Kidney (tissue), 22 donors: ENCODE data around the gene OBP2B. TPM values are rescaled to one million over a fixed set of nuclear protein-coding genes. Genes with fewer than 3 reads are reported as not detected.
"Not testable (repeated sequence)": the region's sequence is repeated elsewhere in the genome, so short reads cannot be mapped to it uniquely, and the experiment has no call there.

Source experiments
- DNase-seq, 5 donors: peaks; one replicate each; pipeline ENCODE4 v3.0.0-alpha.2; 2013 to 2020
- FAIRE-seq: peaks from 2 replicates; lab custom pipeline; 2012; peaks lifted over from hg19 to GRCh38; lab: Jason Lieb, UNC
- H3K27ac ChIP-seq, 2 donors: one replicate each; pipeline ENCODE4 v1.7.0; 2013; ENCODE audit warnings: low read depth in 2 of 2, low read length in 2 of 2, inconsistent platforms in 1 of 2
- H3K27me3 ChIP-seq: one replicate; pipeline ENCODE4 v1.7.1; 2013; ENCODE audit warnings: low read length, inconsistent platforms; ENCODE audit not compliant: control insufficient read depth, insufficient read depth
- H3K36me3 ChIP-seq, 3 donors: one replicate each; pipeline versions ENCODE4 v1.7.0 to v1.7.1; 2013; ENCODE audit warnings: low read length in 3 of 3, control low read depth in 1 of 3, inconsistent platforms in 1 of 3; ENCODE audit not compliant: insufficient read depth in 3 of 3, control insufficient read depth in 2 of 3
- H3K4me1 ChIP-seq, 3 donors: one replicate each; pipeline versions ENCODE4 v1.7.0 to v1.7.1; 2013; ENCODE audit warnings: low read length in 3 of 3, inconsistent platforms in 1 of 3, low read depth in 1 of 3; ENCODE audit not compliant: control insufficient read depth in 2 of 3, insufficient read depth in 2 of 3
- H3K4me3 ChIP-seq, 3 donors: one replicate each; pipeline versions ENCODE4 v1.7.0 to v1.8.1; 2013; ENCODE audit warnings: low read length in 3 of 3, control low read depth in 1 of 3, inconsistent platforms in 1 of 3
- H3K9ac ChIP-seq, 3 donors: one replicate each; pipeline versions ENCODE4 v1.7.0 to v1.7.1; 2013; ENCODE audit warnings: low read length in 3 of 3, control low read depth in 1 of 3, inconsistent platforms in 1 of 3
- H3K9me3 ChIP-seq, 3 donors: one replicate each; pipeline versions ENCODE4 v1.7.0 to v1.7.1; 2013; ENCODE audit warnings: low read length in 3 of 3, control low read depth in 1 of 3, inconsistent platforms in 1 of 3; ENCODE audit not compliant: control insufficient read depth in 2 of 3, insufficient read depth in 1 of 3
- intact Hi-C: fragments of 100-400 bp; cut with DNase I; formaldehyde crosslinking; loops from one replicate; pipeline ENCODE4 v1.11.1; 2022
- long read RNA-seq, 10 donors: library from polyadenylated mRNA in 1 of 10; unstranded in 1 of 10; transcript quantifications; one replicate each; pipeline ENCODE4 v2.0.0 and lab custom pipeline, GENCODE V29; 2021 to 2026
- polyA plus RNA-seq: library from polyadenylated mRNA; stranded (reverse); fragments of 350-450 nt; fragmentation: Illumina TruSeq; extraction: RNeasy Lipid Tissue Mini Kit (QIAGEN cat#74804); gene quantifications from one replicate; pipeline ENCODE4 v1.2.3, GENCODE V29; 2014; ENCODE audit warnings: low read depth, low replicate concordance; ENCODE audit not compliant: insufficient read depth
- total RNA-seq: library from RNA; stranded (reverse); fragmentation: NEBNext Ultra II Directional; extraction: Animal tissue kit (Norgen Biotek cat#: 25700); gene quantifications from one replicate; pipeline ENCODE4 v1.2.1, GENCODE V29; 2021
- TF ChIP-seq, protein P1 (sequence below): IDR thresholded peaks from 3 replicates; pipeline ENCODE4 v1.5.1; 2012; ENCODE audit warnings: mild to moderate bottlenecking, moderate library complexity, borderline replicate concordance; ENCODE audit not compliant: insufficient read depth; ENCODE audit errors: extremely low read depth
- donor health status: control.
- donor health status: control.
- donor health status: control.
- donor health status: control.
- donor health status: control.
- donor health status: DM: yes; HTN: yes; CAD: no.
- donor health status: Normal renal cell carcinoma (clear cell type).

Gene OBP2B
- total RNA-seq (not detected), polyA plus RNA-seq (not detected)
- long read RNA-seq, donor 1: 0 reads
- long read RNA-seq, donor 2: 0 reads
- long read RNA-seq, donor 3: 0 reads
- long read RNA-seq, donor 4: 0 reads
- long read RNA-seq, donor 5: 0 reads
- long read RNA-seq, donor 6: 0 reads
- long read RNA-seq, donor 7: 0 reads
- long read RNA-seq, donor 8: 0 reads
- long read RNA-seq, donor 9: 0 reads
- long read RNA-seq, donor 10: 0 reads

- not testable (repeated sequence) for FAIRE-seq, H3K4me3 ChIP-seq
These were observed at the start of gene OBP2B for GRCh38 chr9:133208880-133209300. TSS of gene OBP2B (minus strand) at chr9:133209250. CDS start at chr9:133209199, 51 bp downstream.

DNA sequence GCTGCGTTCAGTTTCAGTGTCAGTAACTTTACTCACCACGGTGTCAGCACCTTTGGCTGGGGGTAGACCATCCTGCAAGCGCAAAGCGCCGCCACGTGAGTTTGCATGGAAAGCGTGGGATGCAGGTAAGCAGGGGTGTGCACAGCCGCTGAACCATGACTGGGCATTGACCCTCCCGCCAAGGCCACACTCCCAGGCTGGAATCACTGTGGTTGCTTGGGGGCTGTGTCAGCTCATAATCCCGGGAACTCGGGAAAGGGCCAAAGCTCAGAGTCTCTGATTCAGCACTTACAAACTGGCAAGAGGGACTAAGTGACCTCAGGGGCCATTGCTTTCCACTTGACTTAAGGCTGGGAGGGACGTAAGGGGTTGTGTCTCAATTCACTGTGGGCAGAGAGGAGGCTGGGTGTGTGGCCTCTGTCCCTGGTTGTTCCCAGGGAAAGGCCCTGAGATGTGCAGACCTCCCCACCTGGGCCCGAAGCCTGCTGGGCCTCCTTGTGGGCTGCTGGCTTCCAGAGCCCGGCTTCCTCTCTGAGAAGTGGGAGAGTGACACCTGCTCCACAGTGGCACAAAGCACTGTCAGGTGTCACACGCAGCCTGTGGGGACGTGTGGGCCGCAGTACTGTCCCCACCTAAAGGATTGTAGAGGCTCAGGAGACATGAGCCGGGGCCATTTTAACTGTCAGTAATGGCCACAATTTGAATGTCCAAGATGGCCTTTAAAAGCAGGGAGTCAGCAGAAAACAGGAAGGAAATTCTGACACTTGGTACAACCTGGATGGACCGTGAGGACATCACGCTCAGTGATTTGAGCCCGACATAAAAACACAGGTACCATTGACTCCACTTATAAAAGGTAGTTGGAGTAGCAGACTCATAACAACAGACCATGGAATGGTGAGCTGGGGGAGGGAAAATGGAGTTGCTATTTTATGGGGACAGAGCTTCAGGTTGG is 49.3 kb upstream of the OBP2B start:
- TF ChIP-seq, protein P1, sequence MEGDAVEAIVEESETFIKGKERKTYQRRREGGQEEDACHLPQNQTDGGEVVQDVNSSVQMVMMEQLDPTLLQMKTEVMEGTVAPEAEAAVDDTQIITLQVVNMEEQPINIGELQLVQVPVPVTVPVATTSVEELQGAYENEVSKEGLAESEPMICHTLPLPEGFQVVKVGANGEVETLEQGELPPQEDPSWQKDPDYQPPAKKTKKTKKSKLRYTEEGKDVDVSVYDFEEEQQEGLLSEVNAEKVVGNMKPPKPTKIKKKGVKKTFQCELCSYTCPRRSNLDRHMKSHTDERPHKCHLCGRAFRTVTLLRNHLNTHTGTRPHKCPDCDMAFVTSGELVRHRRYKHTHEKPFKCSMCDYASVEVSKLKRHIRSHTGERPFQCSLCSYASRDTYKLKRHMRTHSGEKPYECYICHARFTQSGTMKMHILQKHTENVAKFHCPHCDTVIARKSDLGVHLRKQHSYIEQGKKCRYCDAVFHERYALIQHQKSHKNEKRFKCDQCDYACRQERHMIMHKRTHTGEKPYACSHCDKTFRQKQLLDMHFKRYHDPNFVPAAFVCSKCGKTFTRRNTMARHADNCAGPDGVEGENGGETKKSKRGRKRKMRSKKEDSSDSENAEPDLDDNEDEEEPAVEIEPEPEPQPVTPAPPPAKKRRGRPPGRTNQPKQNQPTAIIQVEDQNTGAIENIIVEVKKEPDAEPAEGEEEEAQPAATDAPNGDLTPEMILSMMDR: no peak
- no peak for FAIRE-seq
- peaks cover 2 to 18% (median 11%) of the 10 kb centered on the region in 3 donors for H3K4me1 ChIP-seq
- H3K36me3 ChIP-seq: peaks cover 0 to 2% (median 0%) of the 10 kb centered on the region in 3 donors
- no peak overlapping the region for H3K9ac ChIP-seq
- H3K27me3 ChIP-seq: no peaks in the 10 kb centered on the region
- intact Hi-C loops: no loop called here
- peak; percentile 78 to 91 (median 83) for DNase-seq
- peak overlapping the region; percentile 72 to 87 for H3K27ac ChIP-seq
- H3K9me3 ChIP-seq: no peaks in the 10 kb centered on the region
- H3K4me3 ChIP-seq: peak overlapping the region in 1 of 3 donors; percentile 32

More at GRCh38 chr9:133208880-133209300, at the start of gene OBP2B:
- H3K27me3 ChIP-seq, H3K9me3 ChIP-seq, DNase-seq, H3K27ac ChIP-seq, H3K9ac ChIP-seq, H3K4me1 ChIP-seq, intact Hi-C loops, H3K36me3 ChIP-seq: not testable (repeated sequence)

DNA sequence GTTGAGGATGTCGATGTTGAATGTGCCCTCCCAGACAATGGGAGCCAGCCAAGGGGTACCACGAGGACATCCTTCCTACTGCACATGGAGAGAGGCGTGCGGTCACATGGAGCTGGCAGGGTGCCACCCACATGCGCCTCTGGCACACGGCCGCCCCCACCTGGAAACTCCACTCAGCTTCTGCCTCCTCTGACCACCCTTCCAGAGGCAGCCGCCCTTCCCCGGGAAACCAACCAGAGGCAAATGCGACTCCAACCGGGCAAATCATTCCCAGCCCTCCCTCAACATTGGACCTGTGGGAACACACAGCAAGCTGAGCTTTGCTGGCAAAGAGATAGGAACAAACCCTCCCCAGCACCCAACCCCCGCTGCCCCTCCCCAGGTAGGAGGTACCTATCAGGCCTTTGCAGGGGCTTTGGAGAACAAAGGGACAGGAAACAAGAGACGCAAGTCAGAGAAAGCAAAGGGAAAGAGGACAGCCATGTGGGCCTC is 48.5 kb upstream of the OBP2B start:
- H3K27ac ChIP-seq: peak overlapping the region; percentile 72 to 87
- intact Hi-C loops: no loop called here
- FAIRE-seq: no peak

More for the DNA sequence above, 48.5 kb upstream of the OBP2B start:
- peaks cover 0 to 2% (median 0%) of the 10 kb centered on the region in 3 donors for H3K36me3 ChIP-seq
- H3K9ac ChIP-seq: no peak overlapping the region
- DNase-seq: peak in 4 of 5 donors; percentile 49 to 88 (median 74)
- peaks cover 2 to 18% (median 18%) of the 10 kb centered on the region in 3 donors for H3K4me1 ChIP-seq
- no peaks in the 10 kb centered on the region for H3K27me3 ChIP-seq
- no peaks in the 10 kb centered on the region for H3K9me3 ChIP-seq
- TF ChIP-seq, protein P1: no peak
- peak overlapping the region in 1 of 3 donors; percentile 32 for H3K4me3 ChIP-seq
